GM13976 (cell line): ENCODE results near the gene ANKRD37.

Source experiments
- DNase-seq: peaks from one replicate; pipeline ENCODE4 v3.0.0; 2012; ENCODE audit warnings: low spot score
- in situ Hi-C: fragments of 300-500 bp; cut with MboI; formaldehyde crosslinking; loops from one replicate; pipeline ENCODE4 v1.12.0; 2022; ENCODE audit warnings: low sequenced_read_pairs, mixed read lengths, inconsistent platforms; ENCODE audit not compliant: unreplicated experiment
- TF ChIP-seq, protein P1 (sequence below): IDR thresholded peaks from 2 replicates; pipeline ENCODE4 v1.5.1; 2012; ENCODE audit warnings: borderline replicate concordance, mild to moderate bottlenecking; ENCODE audit not compliant: insufficient read depth; ENCODE audit errors: extremely low read depth, missing control alignments, control extremely low read depth

Gene ANKRD37

DNA sequence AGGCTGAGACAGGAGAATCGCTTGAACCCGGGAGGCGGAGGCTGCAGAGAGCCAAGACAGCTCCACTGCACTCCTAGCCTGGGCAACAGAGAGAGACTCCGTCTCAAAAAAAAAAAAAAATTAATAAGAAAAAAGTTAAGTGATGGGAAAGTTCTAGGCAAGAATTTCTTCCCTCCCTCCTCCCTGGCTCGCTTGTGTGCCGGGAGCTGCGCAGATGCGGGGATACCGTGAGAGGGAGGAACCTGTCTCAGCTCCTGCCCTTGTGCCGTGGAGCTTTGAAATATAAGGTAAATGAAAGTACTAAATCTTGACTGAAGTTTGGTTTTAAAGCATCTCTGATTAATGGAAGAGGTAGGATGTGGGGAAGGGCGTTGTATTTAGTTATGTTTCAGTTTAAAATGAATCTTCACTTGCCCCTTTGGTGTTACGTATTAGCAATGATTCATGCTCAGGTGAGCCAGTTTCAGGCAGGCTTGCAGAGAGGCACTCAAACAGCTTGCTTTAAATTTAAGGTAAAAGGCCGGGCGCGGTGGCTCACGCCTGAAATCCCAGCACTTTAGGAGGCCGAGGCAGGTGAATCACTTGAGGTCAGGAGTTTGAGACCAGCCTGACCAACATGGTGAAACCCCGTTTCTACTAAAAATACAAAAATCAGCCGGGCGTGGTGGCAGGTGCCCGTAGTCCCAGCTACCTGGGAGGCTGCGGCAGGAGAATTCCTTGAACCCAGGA lies 30.5 kb downstream of the ANKRD37 start:
- TF ChIP-seq, protein P1, sequence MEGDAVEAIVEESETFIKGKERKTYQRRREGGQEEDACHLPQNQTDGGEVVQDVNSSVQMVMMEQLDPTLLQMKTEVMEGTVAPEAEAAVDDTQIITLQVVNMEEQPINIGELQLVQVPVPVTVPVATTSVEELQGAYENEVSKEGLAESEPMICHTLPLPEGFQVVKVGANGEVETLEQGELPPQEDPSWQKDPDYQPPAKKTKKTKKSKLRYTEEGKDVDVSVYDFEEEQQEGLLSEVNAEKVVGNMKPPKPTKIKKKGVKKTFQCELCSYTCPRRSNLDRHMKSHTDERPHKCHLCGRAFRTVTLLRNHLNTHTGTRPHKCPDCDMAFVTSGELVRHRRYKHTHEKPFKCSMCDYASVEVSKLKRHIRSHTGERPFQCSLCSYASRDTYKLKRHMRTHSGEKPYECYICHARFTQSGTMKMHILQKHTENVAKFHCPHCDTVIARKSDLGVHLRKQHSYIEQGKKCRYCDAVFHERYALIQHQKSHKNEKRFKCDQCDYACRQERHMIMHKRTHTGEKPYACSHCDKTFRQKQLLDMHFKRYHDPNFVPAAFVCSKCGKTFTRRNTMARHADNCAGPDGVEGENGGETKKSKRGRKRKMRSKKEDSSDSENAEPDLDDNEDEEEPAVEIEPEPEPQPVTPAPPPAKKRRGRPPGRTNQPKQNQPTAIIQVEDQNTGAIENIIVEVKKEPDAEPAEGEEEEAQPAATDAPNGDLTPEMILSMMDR = no peak
- no peak for DNase-seq
- in situ Hi-C loops = no loop called here

DNA sequence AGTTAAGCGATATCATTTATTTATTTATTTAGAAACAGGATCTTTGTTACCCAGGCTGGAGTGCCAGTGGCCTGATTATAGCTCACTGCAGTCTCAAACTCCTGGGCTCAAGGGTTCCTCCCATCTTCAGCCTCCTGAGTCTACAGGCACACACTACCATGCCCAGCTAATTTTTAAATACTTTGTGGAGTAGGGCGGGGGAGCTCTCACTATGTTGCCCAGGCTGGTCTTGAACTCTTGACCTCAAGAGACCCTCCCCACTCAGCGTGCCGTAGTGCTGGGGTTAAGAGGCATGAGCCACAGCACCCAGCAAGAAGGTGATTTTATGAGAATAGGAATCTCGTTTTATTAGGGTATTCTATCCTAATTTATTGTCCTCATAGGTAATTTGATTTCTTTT lies 33.0 kb downstream of the ANKRD37 start:
- in situ Hi-C loops = no loop called here
- TF ChIP-seq, protein P1 = no peak
- DNase-seq = no peak

DNA sequence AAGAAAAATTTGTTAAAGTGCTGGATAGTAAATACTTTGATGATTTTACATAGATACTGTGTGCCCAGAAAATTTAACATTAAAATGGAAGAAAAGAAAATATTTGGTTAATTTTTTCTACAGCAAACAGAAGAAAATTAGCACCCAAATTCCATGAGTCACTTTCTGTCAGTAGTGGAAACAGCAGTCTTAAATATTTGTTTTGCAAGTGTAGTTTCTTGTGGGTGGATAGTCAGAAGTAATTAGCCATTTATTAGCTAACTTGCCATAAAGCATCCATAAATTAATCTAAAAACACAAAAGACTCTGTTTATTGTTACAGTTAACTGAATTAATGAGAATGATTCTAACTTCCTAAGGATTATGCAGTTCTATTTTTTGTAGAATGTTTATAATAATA lies 38.8 kb downstream of the ANKRD37 start:
- in situ Hi-C loops = no loop called here
- TF ChIP-seq, protein P1 = no peak
- no peak for DNase-seq

DNA sequence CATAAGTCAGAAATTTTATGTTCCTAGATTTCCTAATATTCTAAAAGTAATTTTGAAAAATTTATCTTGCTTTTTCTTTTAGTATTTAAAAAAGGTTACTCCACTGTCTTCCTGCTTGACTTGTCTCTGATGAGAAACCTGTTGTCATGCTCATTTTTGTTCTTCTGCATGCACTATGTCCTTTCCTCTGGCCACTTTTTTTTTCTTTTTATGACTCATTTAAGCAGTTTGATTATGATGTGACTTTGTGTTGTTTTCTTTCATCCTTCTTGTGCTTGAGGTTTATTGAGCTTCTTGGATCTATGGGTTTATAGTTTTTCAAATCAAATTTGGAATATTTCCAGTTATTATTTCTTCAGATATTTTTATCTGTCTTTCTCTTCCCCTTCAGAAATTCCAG lies 41.2 kb downstream of the ANKRD37 start:
- TF ChIP-seq, protein P1 = no peak
- in situ Hi-C loops = no loop called here
- DNase-seq = no peak

DNA sequence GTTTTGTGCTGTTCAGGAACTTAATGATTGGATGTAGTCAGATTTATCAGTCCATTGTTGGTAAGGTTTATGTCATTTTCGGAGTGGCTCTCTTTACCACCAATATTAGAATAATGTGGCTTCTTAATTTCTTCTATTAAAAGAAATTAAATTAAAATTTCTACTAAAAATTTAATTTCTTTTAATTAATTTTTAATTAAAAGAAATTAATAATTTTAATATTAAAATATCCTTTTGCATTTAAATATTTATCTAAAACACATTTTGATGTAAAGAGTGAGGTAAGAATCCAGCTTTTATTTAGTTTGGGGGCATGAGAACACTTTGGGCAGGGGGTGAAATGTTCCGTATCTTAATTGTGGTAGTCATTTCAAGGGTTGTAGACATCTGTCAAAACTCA lies 44.8 kb downstream of the ANKRD37 start:
- TF ChIP-seq, protein P1 = no peak
- no peak for DNase-seq
- in situ Hi-C loops = no loop called here

DNA sequence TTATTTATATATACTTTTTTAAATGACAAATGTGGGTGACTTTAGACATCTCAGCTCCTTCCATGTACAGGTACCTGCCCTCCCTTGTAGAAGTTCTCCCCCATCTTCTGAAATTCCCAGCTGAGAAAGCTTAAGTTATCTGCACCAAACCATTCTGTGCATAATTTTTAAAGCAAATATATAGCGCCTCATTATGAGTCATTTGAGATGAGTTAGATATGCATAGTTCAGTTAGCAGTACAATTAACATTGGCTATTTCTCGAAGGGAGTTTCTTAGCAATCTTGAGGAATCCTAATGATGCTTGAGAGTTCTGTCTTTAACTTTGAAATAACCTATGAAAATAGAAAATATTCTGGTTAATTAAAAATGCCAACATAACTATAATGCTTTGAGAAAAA lies 48.6 kb downstream of the ANKRD37 start:
- in situ Hi-C loops = no loop called here
- no peak for DNase-seq
- TF ChIP-seq, protein P1 = no peak
